Activated CD4-positive, alpha-beta T cell treated with anti-CD3 and anti-CD28 coated beads, Interleukin-2, amount 10 ng/mL, durations not matched to agents 7 days and 5 days (primary cell): ENCODE data around the gene IL1B. TPM values are rescaled to one million over a fixed set of nuclear protein-coding genes. Genes with fewer than 3 reads are reported as not detected.
"Not testable (repeated sequence)": the region's sequence is repeated elsewhere in the genome, so short reads cannot be mapped to it uniquely, and the experiment has no call there.

Source experiments
- CTCF ChIA-PET: fragments of 350-600 bp; sonication (Branson Sonifier 250); formaldehyde crosslinking; loops from one replicate; lab custom pipeline; 2021; ENCODE audit warnings: antibody characterized with exemption; lab: Charles Lee
- POLR2A ChIA-PET: fragments of 350-600 bp; sonication (Branson Sonifier 250); formaldehyde crosslinking; loops from one replicate; lab custom pipeline; 2021; ENCODE audit warnings: antibody characterized with exemption; lab: Charles Lee
- DNase-seq: peaks from one replicate; pipeline ENCODE4 v3.0.0-alpha.2; 2020
- H3K27ac Mint-ChIP-seq: one replicate; pipeline ENCODE4 v1.8.0; 2021; ENCODE audit warnings: mild to moderate bottlenecking, moderate library complexity, mixed read lengths
- H3K27me3 Mint-ChIP-seq: one replicate; pipeline ENCODE4 v1.8.0; 2021; ENCODE audit warnings: mixed read lengths
- H3K36me3 Mint-ChIP-seq: one replicate; pipeline ENCODE4 v1.8.0; 2021; ENCODE audit warnings: low read depth, mixed read lengths
- H3K4me1 Mint-ChIP-seq: one replicate; pipeline ENCODE4 v1.8.0; 2021; ENCODE audit warnings: mixed read lengths
- H3K4me3 Mint-ChIP-seq: one replicate; pipeline ENCODE4 v1.8.0; 2021; ENCODE audit warnings: mild to moderate bottlenecking, moderate library complexity, mixed read lengths
- H3K9me3 Mint-ChIP-seq: one replicate; pipeline ENCODE4 v1.8.0; 2021; ENCODE audit warnings: mixed read lengths
- total RNA-seq, 2 experiments: library from RNA; stranded (reverse); gene quantifications; one replicate each; pipeline ENCODE4 v1.2.3, GENCODE V29; 2021

The IL1B gene
- total RNA-seq, 2 experiments from 2014 or later: not detected

GRCh38 chr2:112870841-112871835 is 34.6 kb upstream of the IL1B start:
- peaks cover 41% of the 10 kb centered on the region for H3K27me3 Mint-ChIP-seq
- POLR2A ChIA-PET: interaction anchor here (0.7 kb wide), 1 partner anchor 303 kb away, joined by 3 read pairs; no protein-coding TSS in a partner anchor
- DNase-seq: no peak
- H3K4me3 Mint-ChIP-seq: no peak overlapping the region
- H3K9me3 Mint-ChIP-seq: peaks cover 3% of the 10 kb centered on the region
- H3K27ac Mint-ChIP-seq: no peak overlapping the region
- H3K4me1 Mint-ChIP-seq: peaks cover 8% of the 10 kb centered on the region
- H3K36me3 Mint-ChIP-seq: no peaks in the 10 kb centered on the region
- CTCF ChIA-PET: no interaction called here

- DNase-seq: no peak
- Mint-ChIP-seq H3K36me3 (no peaks in the 10 kb centered on the region), H3K27me3 (peaks cover 38% of the 10 kb centered on the region), H3K9me3 (peaks cover 8% of the 10 kb centered on the region), H3K4me3 (no peak overlapping the region), H3K4me1 (peaks cover 8% of the 10 kb centered on the region), H3K27ac (no peak overlapping the region)
- CTCF ChIA-PET: no interaction called here
- POLR2A ChIA-PET: no interaction called here
These were observed 32.8 kb upstream of the IL1B start for GRCh38 chr2:112869258-112869842.

- H3K9me3 Mint-ChIP-seq: peaks cover 11% of the 10 kb centered on the region
- no peak overlapping the region for H3K4me3 Mint-ChIP-seq
- CTCF ChIA-PET: interaction anchor here (1.0 kb wide), 2 partner anchors 11 to 14 kb away, joined by 3 to 4 read pairs; no protein-coding TSS in a partner anchor
- no peak overlapping the region for H3K27ac Mint-ChIP-seq
- no peaks in the 10 kb centered on the region for H3K36me3 Mint-ChIP-seq
- DNase-seq: no peak
- peaks cover 8% of the 10 kb centered on the region for H3K4me1 Mint-ChIP-seq
- POLR2A ChIA-PET: no interaction called here
- H3K27me3 Mint-ChIP-seq: peaks cover 32% of the 10 kb centered on the region
These were observed 31.4 kb upstream of the IL1B start for GRCh38 chr2:112867701-112868631.

- Mint-ChIP-seq H3K9me3 (peaks cover 21% of the 10 kb centered on the region), H3K4me1 (peaks cover 8% of the 10 kb centered on the region), H3K36me3 (no peaks in the 10 kb centered on the region), H3K27me3 (peaks cover 18% of the 10 kb centered on the region), H3K27ac (no peak overlapping the region), H3K4me3 (no peak overlapping the region)
- CTCF ChIA-PET: interaction anchor here (1.0 kb wide), 1 partner anchor 18 kb away, joined by 6 read pairs; no protein-coding TSS in a partner anchor
- POLR2A ChIA-PET: no interaction called here
- DNase-seq: no peak
These were observed 29.7 kb upstream of the IL1B start for GRCh38 chr2:112866128-112866835.

GRCh38 chr2:112864072-112864471 is 27.5 kb upstream of the IL1B start:
- POLR2A ChIA-PET: no interaction called here
- peaks cover 10% of the 10 kb centered on the region for H3K27me3 Mint-ChIP-seq

GRCh38 chr2:112859406-112860183 is 23.0 kb upstream of the IL1B start:
- H3K27ac Mint-ChIP-seq, H3K4me1 Mint-ChIP-seq, H3K36me3 Mint-ChIP-seq, H3K4me3 Mint-ChIP-seq, POLR2A ChIA-PET, DNase-seq: not testable (repeated sequence)
- Mint-ChIP-seq H3K9me3 (peaks cover 33% of the 10 kb centered on the region), H3K27me3 (peaks cover 13% of the 10 kb centered on the region)
- CTCF ChIA-PET: interaction anchor here (1.1 to 1.2 kb wide), 2 partner anchors 9 to 25 kb away, joined by 3 to 4 read pairs; no protein-coding TSS in a partner anchor

More at GRCh38 chr2:112864072-112864471, 27.5 kb upstream of the IL1B start:
- peaks cover 29% of the 10 kb centered on the region for H3K9me3 Mint-ChIP-seq
- H3K27ac Mint-ChIP-seq: no peak overlapping the region
- H3K4me1 Mint-ChIP-seq: peaks cover 3% of the 10 kb centered on the region
- no peak for DNase-seq
- no peak overlapping the region for H3K4me3 Mint-ChIP-seq
- H3K36me3 Mint-ChIP-seq: peaks cover 4% of the 10 kb centered on the region
- CTCF ChIA-PET: interaction anchor here (0.6 to 1.4 kb wide), 3 partner anchors 17 to 264 kb away, joined by 3 to 8 read pairs (median 4); no protein-coding TSS in a partner anchor

- H3K4me1 Mint-ChIP-seq: no peaks in the 10 kb centered on the region
- no peak overlapping the region for H3K4me3 Mint-ChIP-seq
- H3K9me3 Mint-ChIP-seq: no peaks in the 10 kb centered on the region
- no peak overlapping the region for H3K27ac Mint-ChIP-seq
- POLR2A ChIA-PET: interaction anchor here (0.7 kb wide), 1 partner anchor 69 kb away, joined by 5 read pairs; no protein-coding TSS in a partner anchor
- H3K36me3 Mint-ChIP-seq: no peaks in the 10 kb centered on the region
- DNase-seq: no peak
- CTCF ChIA-PET: interaction anchor here (0.6 to 1.3 kb wide), 3 partner anchors 8 to 581 kb away, joined by 3 to 4 read pairs (median 4); no protein-coding TSS in a partner anchor
- peaks cover 11% of the 10 kb centered on the region for H3K27me3 Mint-ChIP-seq
These were observed 14.0 kb upstream of the IL1B start for GRCh38 chr2:112850588-112850987.

GRCh38 chr2:112849956-112850355 is 13.4 kb upstream of the IL1B start:
- no peak for DNase-seq
- Mint-ChIP-seq H3K4me1 (no peaks in the 10 kb centered on the region), H3K27ac (no peak overlapping the region), H3K9me3 (no peaks in the 10 kb centered on the region), H3K36me3 (no peaks in the 10 kb centered on the region), H3K4me3 (no peak overlapping the region), H3K27me3 (peaks cover 8% of the 10 kb centered on the region)
- ChIA-PET CTCF (interaction anchor here (0.6 to 1.2 kb wide), 2 partner anchors 9 to 581 kb away, joined by 4 read pairs; no protein-coding TSS in a partner anchor), POLR2A (no interaction called here)

GRCh38 chr2:112848833-112849232 is 12.3 kb upstream of the IL1B start:
- ChIA-PET POLR2A (no interaction called here), CTCF (no interaction called here)
- no peak overlapping the region for H3K4me3 Mint-ChIP-seq
- no peak overlapping the region for H3K27ac Mint-ChIP-seq
- peaks cover 8% of the 10 kb centered on the region for H3K27me3 Mint-ChIP-seq
- H3K9me3 Mint-ChIP-seq: no peaks in the 10 kb centered on the region
- no peaks in the 10 kb centered on the region for H3K36me3 Mint-ChIP-seq
- no peaks in the 10 kb centered on the region for H3K4me1 Mint-ChIP-seq
- DNase-seq: no peak

GRCh38 chr2:112846031-112846430 is 9.5 kb upstream of the IL1B start:
- H3K4me3 Mint-ChIP-seq: no peak overlapping the region
- no peaks in the 10 kb centered on the region for H3K9me3 Mint-ChIP-seq
- H3K27ac Mint-ChIP-seq: no peak overlapping the region
- H3K4me1 Mint-ChIP-seq: no peaks in the 10 kb centered on the region
- H3K36me3 Mint-ChIP-seq: no peaks in the 10 kb centered on the region
- ChIA-PET CTCF (interaction anchor here (0.6 kb wide), 1 partner anchor 195 kb away, joined by 3 read pairs; no protein-coding TSS in a partner anchor), POLR2A (no interaction called here)
- peaks cover 23% of the 10 kb centered on the region for H3K27me3 Mint-ChIP-seq
- no peak for DNase-seq

GRCh38 chr2:112843836-112844235 is 7.3 kb upstream of the IL1B start:
- DNase-seq: no peak
- ChIA-PET POLR2A (no interaction called here), CTCF (no interaction called here)
- Mint-ChIP-seq H3K4me3 (no peak overlapping the region), H3K4me1 (no peaks in the 10 kb centered on the region), H3K27me3 (peaks cover 38% of the 10 kb centered on the region), H3K27ac (no peak overlapping the region), H3K9me3 (no peaks in the 10 kb centered on the region), H3K36me3 (no peaks in the 10 kb centered on the region)
